HepG2 (cell line): ENCODE data around the gene DVL3. TPM values are rescaled to one million over a fixed set of nuclear protein-coding genes. Genes with fewer than 3 reads are reported as not detected.
A peak's percentile ranks its signal among the peaks of the same experiment; 100 is the strongest.

Experiments
- CCDC6 ChIP-seq: sonication (generic); formaldehyde crosslinking; IDR thresholded peaks from 2 replicates; pipeline ENCODE4 v1.8.1; 2022; ENCODE audit warnings: mild to moderate bottlenecking, missing genetic modification reagents, moderate library complexity
- DDIT3 ChIP-seq: sonication (generic); formaldehyde crosslinking; IDR thresholded peaks from 2 replicates; pipeline ENCODE4 v1.4.0; 2020; ENCODE audit warnings: mild to moderate bottlenecking, missing genetic modification reagents
- KLF6 ChIP-seq: IDR thresholded peaks from 2 replicates; pipeline ENCODE4 v1.8.0; 2016; ENCODE audit warnings: missing biosample characterization, missing genetic modification reagents
- MAZ ChIP-seq, 2 experiments: sonication (generic) in 1 of 2; formaldehyde crosslinking in 1 of 2; IDR thresholded peaks; 2 replicates each; pipeline versions ENCODE4 v1.5.0 to v1.6.1; 2012 to 2020; ENCODE audit warnings: low read depth in 2 of 2, mild to moderate bottlenecking in 2 of 2, borderline replicate concordance in 1 of 2, improper control_type of control experiment in 1 of 2, low read length in 1 of 2, missing genetic modification reagents in 1 of 2, moderate library complexity in 1 of 2
- POGK ChIP-seq: sonication (generic); formaldehyde crosslinking; conservative IDR thresholded peaks from 2 replicates; pipeline ENCODE4 v1.8.0; 2022; ENCODE audit warnings: mild to moderate bottlenecking, moderate library complexity, missing genetic modification reagents
- RFX5 ChIP-seq: IDR thresholded peaks from 2 replicates; pipeline ENCODE4 v1.6.1; 2011; ENCODE audit warnings: low read depth, low read length, improper control_type of control experiment
- SRF ChIP-seq: IDR thresholded peaks from 2 replicates; pipeline ENCODE4 v1.6.1; 2011; ENCODE audit warnings: mild to moderate bottlenecking, low read depth, low read length, moderate library complexity
- ZBED4 ChIP-seq: sonication (generic); formaldehyde crosslinking; IDR thresholded peaks from 2 replicates; pipeline ENCODE4 v1.4.0; 2020; ENCODE audit warnings: missing genetic modification reagents, borderline replicate concordance
- ZBTB43 ChIP-seq: sonication (generic); formaldehyde crosslinking; conservative IDR thresholded peaks from 2 replicates; pipeline ENCODE4 v1.4.0; 2020; ENCODE audit warnings: missing genetic modification reagents
- ZNF407 ChIP-seq: sonication (generic); formaldehyde crosslinking; IDR thresholded peaks from one replicate; pipeline ENCODE4 v1.5.1; 2020; ENCODE audit warnings: mild to moderate bottlenecking, missing genetic modification reagents; ENCODE audit errors: not compliant biosample characterization
- ZNF709 ChIP-seq: sonication (generic); formaldehyde crosslinking; IDR thresholded peaks from 2 replicates; pipeline ENCODE4 v1.5.0; 2020; ENCODE audit warnings: mild to moderate bottlenecking, missing genetic modification reagents
- polyA plus RNA-seq, 8 experiments: library from polyadenylated mRNA; depleted of rRNA in 3 of 8; stranded (reverse) in 7 of 8; unstranded in 1 of 8; fragments of >200 nt; fragmentation: Illumina TruSeq in 4 of 8; extraction: Trizol in 4 of 8; gene quantifications; 2 replicates each; pipeline versions ENCODE4 v1.2.1 to v1.2.3, GENCODE V29; 2011 to 2016; ENCODE audit warnings: low read depth in 4 of 8, missing spikeins in 1 of 8, mixed read lengths in 1 of 8; ENCODE audit not compliant: insufficient read depth in 1 of 8
- total RNA-seq, 5 experiments: library from RNA; depleted of rRNA; stranded (reverse); fragments of >200 nt; fragmentation: Illumina TruSeq; extraction: Trizol; gene quantifications; 2 replicates each; pipeline ENCODE4 v1.2.3, GENCODE V29; 2016; ENCODE audit warnings: low read depth in 1 of 5

The DVL3 gene
- total and polyA plus RNA-seq, 2 of the 13 experiments (the other 11 are each of a cell fraction or from before 2014, with no cell fraction given), result 29.0 to 36.1 TPM

GRCh38 chr3:184135149-184135910 is 19.8 kb upstream of the DVL3 start, which contains the start of gene EIF2B5 (continued):
- TF ChIP-seq ZBED4 (CRISPR knock-in tag) (peak; percentile 55; the same call in 1 of the 2 replicates), MAZ (IDR thresholded peaks at IDR 0.05; ENCODE audit: borderline replicate concordance, low read depth, low read length) (no peak), MAZ (CRISPR knock-in tag; IDR thresholded peaks at IDR 0.05; ENCODE audit: low read depth) (peak; percentile 85), DDIT3 (CRISPR knock-in tag) (no peak), ZBTB43 (CRISPR knock-in tag) (peak; percentile 54), CCDC6 (0 out of 2 replicates have a peak, but pooled peaks have one; percentile 76), RFX5 (no peak), ZNF407 (peak; percentile 62), POGK (peak; percentile 83; the same call in 1 of the 2 replicates), KLF6 (CRISPR knock-in tag) (0 out of 2 replicates have a peak, but pooled peaks have one; percentile 68), ZNF709 (peak; percentile 79), SRF (0 out of 2 replicates have a peak, but pooled peaks have one; percentile 52)
